GM12873 (cell line): ENCODE data around the gene TMEM154.

Experiments
- TF ChIP-seq, protein P1 (sequence below): IDR thresholded peaks from 2 replicates; pipeline ENCODE4 v1.5.1; 2012; ENCODE audit warnings: low read depth, mild to moderate bottlenecking, moderate library complexity, low read length, control low read depth; ENCODE audit not compliant: insufficient read depth; ENCODE audit errors: missing control alignments

TMEM154 gene

DNA sequence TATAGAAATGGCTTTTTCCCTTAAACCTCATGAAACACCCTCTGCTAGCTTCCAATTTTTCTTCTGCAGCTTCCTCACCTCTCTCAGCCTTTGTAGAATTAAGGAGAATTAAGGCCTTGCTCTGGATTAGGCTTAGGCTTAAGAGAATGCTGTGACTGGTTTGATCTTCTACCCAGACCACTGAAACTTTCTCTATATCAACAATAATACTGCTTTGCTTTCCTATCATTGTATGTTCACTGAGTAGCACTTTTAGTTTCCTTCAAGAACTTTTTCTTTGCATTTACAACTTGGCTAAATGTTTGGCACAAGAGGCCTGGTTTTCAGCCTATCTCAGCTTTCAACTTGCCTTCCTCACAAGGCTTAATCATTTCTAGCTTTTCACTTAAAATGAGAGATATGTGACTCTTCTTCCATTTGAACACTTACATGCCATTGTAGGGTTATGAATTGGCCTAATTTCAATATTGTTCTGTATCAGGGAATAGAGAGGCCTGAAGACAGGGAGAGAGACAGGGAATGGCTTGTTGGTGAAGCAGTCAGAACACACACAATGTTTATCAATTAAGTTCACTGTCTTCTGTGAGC is 28.2 kb downstream of the TMEM154 start:
- TF ChIP-seq, protein P1, sequence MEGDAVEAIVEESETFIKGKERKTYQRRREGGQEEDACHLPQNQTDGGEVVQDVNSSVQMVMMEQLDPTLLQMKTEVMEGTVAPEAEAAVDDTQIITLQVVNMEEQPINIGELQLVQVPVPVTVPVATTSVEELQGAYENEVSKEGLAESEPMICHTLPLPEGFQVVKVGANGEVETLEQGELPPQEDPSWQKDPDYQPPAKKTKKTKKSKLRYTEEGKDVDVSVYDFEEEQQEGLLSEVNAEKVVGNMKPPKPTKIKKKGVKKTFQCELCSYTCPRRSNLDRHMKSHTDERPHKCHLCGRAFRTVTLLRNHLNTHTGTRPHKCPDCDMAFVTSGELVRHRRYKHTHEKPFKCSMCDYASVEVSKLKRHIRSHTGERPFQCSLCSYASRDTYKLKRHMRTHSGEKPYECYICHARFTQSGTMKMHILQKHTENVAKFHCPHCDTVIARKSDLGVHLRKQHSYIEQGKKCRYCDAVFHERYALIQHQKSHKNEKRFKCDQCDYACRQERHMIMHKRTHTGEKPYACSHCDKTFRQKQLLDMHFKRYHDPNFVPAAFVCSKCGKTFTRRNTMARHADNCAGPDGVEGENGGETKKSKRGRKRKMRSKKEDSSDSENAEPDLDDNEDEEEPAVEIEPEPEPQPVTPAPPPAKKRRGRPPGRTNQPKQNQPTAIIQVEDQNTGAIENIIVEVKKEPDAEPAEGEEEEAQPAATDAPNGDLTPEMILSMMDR, result no peak

GRCh38 chr4:152646221-152646620 is 33.6 kb downstream of the TMEM154 start:
- TF ChIP-seq, protein P1, result no peak

DNA sequence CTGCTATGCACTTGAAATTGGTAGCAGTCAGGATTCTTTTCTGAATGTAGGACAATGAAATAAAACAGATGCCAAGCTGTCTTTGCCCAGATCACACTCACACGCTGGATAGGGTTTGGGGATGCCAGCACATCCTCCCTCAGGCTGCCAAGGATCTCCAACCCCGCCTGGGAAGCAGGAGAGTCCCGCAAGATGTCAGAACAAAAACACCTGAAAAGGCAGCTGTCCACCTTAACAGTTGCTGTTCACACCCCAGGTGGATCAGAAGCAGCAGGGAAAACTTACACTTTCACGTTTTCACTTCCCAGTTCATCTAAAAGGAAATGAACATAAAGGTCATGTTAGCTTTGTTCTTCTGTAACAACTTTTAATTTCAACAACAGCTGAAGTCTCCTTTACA is 35.7 kb downstream of the TMEM154 start:
- TF ChIP-seq, protein P1, result no peak

DNA sequence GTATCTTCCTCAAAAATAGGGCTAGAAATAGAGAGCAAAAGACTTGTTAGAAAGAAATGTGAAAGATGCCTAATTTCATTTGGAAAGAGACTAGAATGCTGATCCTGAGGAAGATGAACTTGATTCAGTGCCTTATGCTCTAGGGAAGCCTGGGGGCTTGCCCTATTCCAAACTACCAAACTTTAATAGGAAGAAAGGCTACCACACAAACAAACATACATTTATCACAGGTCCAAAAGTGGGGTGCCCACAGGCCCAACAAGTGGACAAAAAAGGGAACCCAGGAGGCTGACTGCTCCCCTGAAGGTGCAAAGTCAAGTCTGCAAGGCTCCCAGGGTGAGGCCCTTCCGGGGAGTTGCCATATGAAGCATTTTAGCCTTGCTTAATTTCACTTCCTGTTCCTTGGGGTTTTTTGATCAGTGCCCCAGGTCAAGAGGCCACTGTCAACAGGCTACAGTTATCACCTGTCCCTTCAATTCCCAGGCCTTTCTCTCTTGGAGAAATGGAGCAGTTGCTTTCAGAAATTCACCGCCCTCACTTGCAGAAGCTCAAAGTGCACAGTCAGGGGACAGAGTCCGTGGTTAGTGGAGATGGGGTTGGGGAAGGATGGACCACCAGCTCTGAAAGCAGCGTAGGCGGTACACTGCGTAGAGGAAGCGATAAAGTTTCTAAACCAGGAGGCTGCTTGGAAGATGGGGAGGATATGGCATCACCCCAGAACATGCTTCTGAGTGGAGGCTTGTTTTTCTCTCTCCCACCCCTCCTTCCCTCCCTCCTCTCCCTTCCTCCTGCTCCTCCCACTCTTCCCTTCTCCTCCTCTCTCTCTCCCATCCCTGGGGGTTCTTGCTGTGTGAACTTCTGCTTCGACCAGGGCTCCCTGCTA is 36.4 kb downstream of the TMEM154 start:
- TF ChIP-seq, protein P1, result no peak

GRCh38 chr4:152640058-152640921 is 39.5 kb downstream of the TMEM154 start:
- TF ChIP-seq, protein P1, result peak; percentile 39

DNA sequence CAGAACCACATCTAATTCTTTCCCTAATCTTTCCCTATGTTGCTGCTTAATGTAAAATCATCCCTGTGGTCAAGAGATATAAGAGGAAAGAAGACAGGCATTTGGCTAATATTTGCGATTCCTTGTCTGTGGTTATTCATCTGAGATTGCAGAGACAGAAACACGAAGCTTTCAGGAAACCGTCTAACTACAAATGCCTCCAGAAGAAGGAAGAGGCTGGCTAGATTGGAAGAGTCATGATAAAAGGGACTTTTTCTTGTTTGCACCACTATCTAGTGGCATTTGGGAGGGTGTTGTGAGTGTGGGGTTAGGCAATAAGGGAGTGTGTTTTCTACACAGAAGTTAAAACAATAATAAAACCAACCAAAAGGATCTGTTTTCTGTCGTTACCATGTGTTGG is 43.9 kb downstream of the TMEM154 start:
- TF ChIP-seq, protein P1, result no peak
